SK-N-MC (cell line): ENCODE results near the gene SLC24A1.

ENCODE experiments used
- DNase-seq: peaks from one replicate; pipeline ENCODE4 v3.0.0-alpha.2; 2011; ENCODE audit warnings: low read depth, low spot score
- H3K27ac ChIP-seq: fragments of 200-600 bp; sonication (generic); 2 replicates; pipeline ENCODE4 v1.5.1; 2016; ENCODE audit warnings: mixed run types
- H3K36me3 ChIP-seq: fragments of 200-600 bp; sonication (generic); 2 replicates; pipeline ENCODE4 v1.6.1; 2017; ENCODE audit warnings: antibody characterized with exemption, low read length, mixed read lengths; ENCODE audit not compliant: insufficient read depth
- H3K4me3 ChIP-seq: fragments of 200-600 bp; sonication (generic); 2 replicates; pipeline ENCODE4 v1.5.1; 2016
- H3K9ac ChIP-seq: fragments of 200-600 bp; sonication (generic); 2 replicates; pipeline ENCODE4 v1.8.0; 2017; ENCODE audit warnings: mixed run types, mixed read lengths; ENCODE audit not compliant: insufficient read length
- H3K9me3 ChIP-seq: fragments of 200-600 bp; sonication (generic); 2 replicates; pipeline ENCODE4 v1.6.1; 2017; ENCODE audit warnings: low read depth, mild to moderate bottlenecking, antibody characterized with exemption, low read length, moderate library complexity, mixed read lengths
- EZH2 ChIP-seq: fragments of 200-600 bp; sonication (generic); IDR thresholded peaks from one replicate; pipeline ENCODE4 v1.6.1; 2017; ENCODE audit warnings: antibody characterized with exemption
- FOXP2 ChIP-seq: optimal IDR thresholded peaks from 2 replicates; pipeline ENCODE3; 2011; ENCODE audit warnings: mild to moderate bottlenecking, moderate library complexity; ENCODE audit not compliant: insufficient read depth; ENCODE audit errors: extremely low read length, control extremely low read depth
- POLR2AphosphoS5 ChIP-seq: IDR thresholded peaks from 2 replicates; pipeline ENCODE4 v1.6.1; 2012; ENCODE audit warnings: mild to moderate bottlenecking, low read depth, low read length, borderline replicate concordance

SLC24A1 gene

GRCh38 chr15:65621638-65622037, at the start of gene SLC24A1:
Gene SLC24A1 (plus strand): TSS chr15:65621938. CDS start chr15:65624081, 2,143 bp downstream.
- H3K4me3 ChIP-seq, result no peak within 1 kb of the TSS
- no peak within 1 kb of the TSS for H3K9ac ChIP-seq
- no peak within 1 kb of the TSS for H3K27ac ChIP-seq
- no peaks in the 10 kb centered on the region for H3K9me3 ChIP-seq
- no peak for DNase-seq
- no peaks in the 10 kb centered on the region for H3K36me3 ChIP-seq
- TF ChIP-seq POLR2AphosphoS5 (no peak), FOXP2 (no peak), EZH2 (no peak)

- peaks cover 80% of the 10 kb centered on the region for H3K36me3 ChIP-seq
- no peak overlapping the region for H3K9ac ChIP-seq
- no peak overlapping the region for H3K27ac ChIP-seq
- H3K9me3 ChIP-seq, result no peaks in the 10 kb centered on the region
- TF ChIP-seq EZH2, result no peak
- no peak for TF ChIP-seq POLR2AphosphoS5
- no peak for TF ChIP-seq FOXP2
- no peak for DNase-seq
- H3K4me3 ChIP-seq, result no peak overlapping the region
Measured at GRCh38 chr15:65571971-65572370, 49.8 kb upstream of the SLC24A1 start.

- Histone ChIP-seq H3K27ac (0 out of 2 replicates have a peak overlapping the region, but pooled peaks have one; percentile 33), H3K36me3 (peaks cover 75% of the 10 kb centered on the region), H3K9ac (no peak overlapping the region), H3K4me3 (no peak overlapping the region), H3K9me3 (no peaks in the 10 kb centered on the region)
- no peak for TF ChIP-seq EZH2
- TF ChIP-seq POLR2AphosphoS5, result no peak
- TF ChIP-seq FOXP2, result no peak
- DNase-seq, result no peak
Measured at GRCh38 chr15:65576664-65577063, 45.1 kb upstream of the SLC24A1 start.

- Histone ChIP-seq H3K9me3 (no peaks in the 10 kb centered on the region), H3K27ac (peak overlapping the region; percentile 12; the same call in 1 of the 2 replicates), H3K36me3 (peaks cover 71% of the 10 kb centered on the region), H3K4me3 (no peak overlapping the region), H3K9ac (no peak overlapping the region)
- DNase-seq, result no peak
- TF ChIP-seq EZH2 (no peak), FOXP2 (no peak), POLR2AphosphoS5 (no peak)
Measured at GRCh38 chr15:65577129-65577996, 44.4 kb upstream of the SLC24A1 start.

GRCh38 chr15:65578904-65579728, 42.6 kb upstream of the SLC24A1 start:
- peaks cover 76% of the 10 kb centered on the region for H3K36me3 ChIP-seq
- no peak overlapping the region for H3K9ac ChIP-seq
- H3K4me3 ChIP-seq, result no peak overlapping the region
- TF ChIP-seq FOXP2 (no peak), EZH2 (no peak), POLR2AphosphoS5 (no peak; the same call in 1 of the 2 replicates)
- H3K27ac ChIP-seq, result peak overlapping the region; percentile 51; the same call in 1 of the 2 replicates
- H3K9me3 ChIP-seq, result no peaks in the 10 kb centered on the region
- no peak for DNase-seq

- Histone ChIP-seq H3K27ac (no peak overlapping the region), H3K4me3 (no peak overlapping the region), H3K9me3 (no peaks in the 10 kb centered on the region), H3K36me3 (peaks cover 76% of the 10 kb centered on the region), H3K9ac (no peak overlapping the region)
- no peak for TF ChIP-seq POLR2AphosphoS5
- TF ChIP-seq EZH2, result no peak
- no peak for TF ChIP-seq FOXP2
- DNase-seq, result no peak
Measured at GRCh38 chr15:65579762-65580161, 42.0 kb upstream of the SLC24A1 start.

- H3K27ac ChIP-seq, result no peak overlapping the region
- H3K9me3 ChIP-seq, result no peaks in the 10 kb centered on the region
- TF ChIP-seq FOXP2 (no peak), POLR2AphosphoS5 (no peak; the same call in 1 of the 2 replicates), EZH2 (no peak)
- peaks cover 76% of the 10 kb centered on the region for H3K36me3 ChIP-seq
- H3K4me3 ChIP-seq, result no peak overlapping the region
- no peak overlapping the region for H3K9ac ChIP-seq
- no peak for DNase-seq
Measured at GRCh38 chr15:65580287-65580686, 41.5 kb upstream of the SLC24A1 start.

- DNase-seq, result no peak
- TF ChIP-seq FOXP2, result no peak
- Histone ChIP-seq H3K9ac (no peak overlapping the region), H3K4me3 (no peak overlapping the region), H3K9me3 (no peaks in the 10 kb centered on the region), H3K27ac (no peak overlapping the region), H3K36me3 (peaks cover 50% of the 10 kb centered on the region)
Measured at GRCh38 chr15:65583701-65584100, 38.0 kb upstream of the SLC24A1 start.
